Prostate gland (tissue), 2 donors: ENCODE results near the gene ASPSCR1. TPM values are rescaled to one million over a fixed set of nuclear protein-coding genes. Genes with fewer than 3 reads are reported as not detected.

Source experiments
- DNase-seq: peaks from one replicate; pipeline ENCODE4 v3.0.0-alpha.2; 2019; ENCODE audit warnings: low spot score
- H3K27ac ChIP-seq, 2 donors: fragments of 200-600 bp; sonication (generic); 2 replicates each; pipeline ENCODE4 v1.5.1; 2017 to 2019
- H3K27me3 ChIP-seq: fragments of 200-600 bp; sonication (generic); replicated peaks from 2 replicates; pipeline ENCODE4 v1.5.1; 2019; ENCODE audit not compliant: insufficient read depth
- H3K36me3 ChIP-seq, 2 donors: fragments of 200-600 bp; sonication (generic); 1 replicate in 1 of 2; 2 replicates in 1 of 2; pipeline versions ENCODE4 v1.5.1 to v1.8.1; 2017 to 2019
- H3K4me1 ChIP-seq: fragments of 200-600 bp; sonication (generic); replicated peaks from 2 replicates; pipeline ENCODE4 v1.5.1; 2019
- H3K4me3 ChIP-seq, 2 donors: fragments of 200-600 bp; sonication (generic); 2 replicates each; pipeline ENCODE4 v1.5.1; 2017 to 2019
- H3K9me3 ChIP-seq: fragments of 200-600 bp; sonication (generic); 2 replicates; pipeline ENCODE4 v1.5.1; 2017
- CTCF ChIP-seq, 4 experiments: fragments of 200-600 bp in 2 of 4; fragments of 450-650 bp in 2 of 4; sonication (generic) in 2 of 4; IDR thresholded peaks; 1 replicate in 3 of 4; 2 replicates in 1 of 4; pipeline ENCODE4 v1.5.1; 2016 to 2019; ENCODE audit warnings: antibody characterized with exemption in 4 of 4, mild to moderate bottlenecking in 2 of 4, moderate library complexity in 2 of 4
- POLR2A ChIP-seq: fragments of 450-650 bp; IDR thresholded peaks from one replicate; pipeline ENCODE4 v1.6.1; 2016; ENCODE audit warnings: antibody characterized with exemption, mild to moderate bottlenecking
- POLR2AphosphoS5 ChIP-seq: sonication (generic); formaldehyde crosslinking; IDR thresholded peaks from one replicate; pipeline ENCODE4 v1.6.1; 2017; ENCODE audit warnings: antibody characterized with exemption
- WGBS: methylation state at CpG from one replicate; pipeline ENCODE4 v1.1.5; 2018; 5-methylcytosine and 5-hydroxymethylcytosine counted together
- intact Hi-C: fragments of 100-400 bp; cut with DNase I; formaldehyde crosslinking; loops from one replicate; pipeline ENCODE4 v1.14.2; 2022
- total RNA-seq, 2 donors: library from RNA; depleted of rRNA; stranded (reverse); fragments of >200 nt; gene quantifications; one replicate each; pipeline ENCODE4 v1.1.0, GENCODE V29; 2016

Gene ASPSCR1
- total RNA-seq, 2 donors from 2014 or later, result 30.7 to 39.7 TPM

- TF ChIP-seq POLR2A (no peak), POLR2AphosphoS5 (no peak), CTCF (IDR thresholded peaks at IDR 0.05) (no peak)
- Histone ChIP-seq H3K27ac (no peak overlapping the region), H3K27me3 (no peaks in the 10 kb centered on the region)
Measured at GRCh38 chr17:81967244-81967532, 10.2 kb upstream of the ASPSCR1 start.

GRCh38 chr17:81967533-81968395 lies 9.7 kb upstream of the ASPSCR1 start:
- Histone ChIP-seq H3K27me3 (no peaks in the 10 kb centered on the region), H3K36me3 (no peaks in the 10 kb centered on the region), H3K4me1 (peaks cover 3% of the 10 kb centered on the region), H3K4me3 (peak overlapping the region in 1 of 2 donors; percentile 1), H3K9me3 (no peaks in the 10 kb centered on the region), H3K27ac (no peak overlapping the region)
- no peak for TF ChIP-seq CTCF (IDR thresholded peaks at IDR 0.05)
- TF ChIP-seq POLR2AphosphoS5, result peak; percentile 5
- 11% methylated on average over 34 of the region's 36 CpGs for WGBS
- DNase-seq, result peak; percentile 40
- intact Hi-C loops, result loop anchor here (10.0 kb wide), 1 partner anchor 187 kb away; no protein-coding TSS in a partner anchor

More at GRCh38 chr17:81967244-81967532, 10.2 kb upstream of the ASPSCR1 start:
- 11% methylated on average over 3 of the region's 5 CpGs for WGBS
- no peak overlapping the region for H3K4me3 ChIP-seq
- H3K9me3 ChIP-seq, result no peaks in the 10 kb centered on the region
- intact Hi-C loops, result loop anchor here (10.0 kb wide), 1 partner anchor 188 kb away; no protein-coding TSS in a partner anchor
- H3K4me1 ChIP-seq, result peaks cover 3% of the 10 kb centered on the region
- no peak for DNase-seq
- no peaks in the 10 kb centered on the region for H3K36me3 ChIP-seq

DNA sequence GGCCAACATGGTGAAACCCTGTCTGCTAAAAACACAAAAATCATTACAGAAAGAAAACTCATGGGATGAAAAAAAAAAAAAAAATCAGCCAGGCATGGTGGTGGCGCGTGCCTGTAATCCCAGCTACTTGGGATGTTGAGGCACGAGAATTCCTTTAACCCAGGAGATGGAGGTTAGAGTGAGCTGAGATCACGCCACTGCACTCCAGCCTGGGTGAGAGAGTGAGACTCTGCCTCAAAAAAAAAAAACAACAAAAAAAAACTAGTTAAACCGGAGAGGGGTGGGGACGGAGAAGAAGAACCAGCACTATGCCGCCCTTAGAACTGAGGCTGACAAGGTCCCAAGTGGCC lies 9.1 kb upstream of the ASPSCR1 start:
- 47% methylated on average over 7 of the region's 7 CpGs for WGBS

DNA sequence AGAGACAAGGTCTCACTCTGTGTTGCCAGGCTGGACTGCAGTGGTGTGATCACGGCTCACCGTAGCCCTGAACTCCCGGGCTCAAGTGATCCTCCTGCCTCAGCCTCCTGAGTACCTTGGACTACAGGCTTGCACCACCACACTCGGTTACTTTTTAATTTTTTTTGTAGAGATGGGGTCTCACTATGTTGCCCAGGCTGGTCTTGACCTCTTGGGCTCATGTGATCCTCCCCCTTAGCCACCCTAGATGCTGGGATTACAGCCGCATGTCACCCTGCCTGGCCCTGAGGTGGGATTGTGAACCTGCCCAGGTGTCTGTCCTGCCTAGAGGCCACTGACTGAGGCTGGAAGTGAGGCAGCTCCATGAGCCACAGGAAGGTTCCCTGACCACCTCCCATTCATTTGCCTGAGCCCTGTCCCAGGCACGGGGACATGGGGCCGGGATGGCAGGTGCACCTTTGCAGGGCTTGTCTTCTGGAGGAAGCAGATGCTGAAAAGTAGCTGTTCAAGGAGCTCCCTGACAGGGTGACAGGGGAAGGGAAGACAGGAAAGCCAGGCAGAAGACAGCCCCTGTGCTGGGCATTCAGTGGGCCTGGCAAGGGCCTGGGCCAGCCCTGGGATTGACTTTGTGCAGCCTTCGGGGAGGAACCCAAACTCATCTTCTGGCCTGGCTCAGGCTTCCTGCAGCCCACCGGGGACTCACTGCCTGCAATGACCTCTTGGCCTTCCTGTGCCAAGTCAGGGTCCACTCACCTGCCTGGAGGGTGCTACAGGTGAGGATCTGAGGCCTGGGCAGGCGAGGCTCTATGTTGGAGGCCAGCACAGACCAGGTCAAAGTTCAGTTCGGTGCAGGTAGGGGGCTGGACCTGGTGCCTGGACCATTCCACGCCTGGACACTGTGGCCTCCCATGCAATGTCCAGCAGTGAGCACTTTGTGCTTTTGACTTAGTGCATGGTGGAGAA lies 8.3 kb upstream of the ASPSCR1 start:
- 85% methylated on average over 12 of the region's 12 CpGs for WGBS
- no peak overlapping the region for H3K4me3 ChIP-seq
- H3K9me3 ChIP-seq, result no peaks in the 10 kb centered on the region
- peaks cover 3% of the 10 kb centered on the region for H3K4me1 ChIP-seq
- intact Hi-C loops, result loop anchor here (10.0 kb wide), 1 partner anchor 186 kb away; no protein-coding TSS in a partner anchor
- no peak overlapping the region for H3K27ac ChIP-seq
- no peak for TF ChIP-seq POLR2AphosphoS5
- H3K27me3 ChIP-seq, result no peaks in the 10 kb centered on the region
- no peak for DNase-seq
- no peaks in the 10 kb centered on the region for H3K36me3 ChIP-seq

More for the DNA sequence above, 9.1 kb upstream of the ASPSCR1 start:
- no peaks in the 10 kb centered on the region for H3K27me3 ChIP-seq
- H3K4me3 ChIP-seq, result no peak overlapping the region
- peaks cover 3% of the 10 kb centered on the region for H3K4me1 ChIP-seq
- H3K36me3 ChIP-seq, result no peaks in the 10 kb centered on the region
- TF ChIP-seq POLR2A, result no peak
- no peak for TF ChIP-seq POLR2AphosphoS5
- no peak for TF ChIP-seq CTCF (IDR thresholded peaks at IDR 0.05)
- no peak overlapping the region for H3K27ac ChIP-seq
- no peak for DNase-seq
- intact Hi-C loops, result loop anchor here (10.0 kb wide), 1 partner anchor 186 kb away; no protein-coding TSS in a partner anchor
- H3K9me3 ChIP-seq, result no peaks in the 10 kb centered on the region

- no peaks in the 10 kb centered on the region for H3K9me3 ChIP-seq
- H3K4me1 ChIP-seq, result peaks cover under 1% of the 10 kb centered on the region
- H3K36me3 ChIP-seq, result no peaks in the 10 kb centered on the region
- no peak for TF ChIP-seq POLR2AphosphoS5
- no peak for TF ChIP-seq CTCF (IDR thresholded peaks at IDR 0.05)
- TF ChIP-seq POLR2A, result no peak
- H3K27ac ChIP-seq, result no peak overlapping the region
- no peak overlapping the region for H3K4me3 ChIP-seq
- no peaks in the 10 kb centered on the region for H3K27me3 ChIP-seq
- DNase-seq, result no peak
- intact Hi-C loops, result no loop called here
Measured at GRCh38 chr17:81973432-81973831, 4.0 kb upstream of the ASPSCR1 start.
